ENCODE data around the gene KCNH8.
A peak's percentile ranks its signal among the peaks of the same experiment; 100 is the strongest.

Gene KCNH8

GRCh38 chr3:19148768-19149091 is 420 bp downstream of the KCNH8 start:
- peak overlapping the region; percentile 97 for H3K4me2 ChIP-seq (ENCODE audit: low read length)
- H3F3A ChIP-seq (ENCODE audit: control insufficient read depth, insufficient read depth) = peaks cover 10% of the 10 kb centered on the region; the same call in 1 of the 2 replicates
- no peaks in the 10 kb centered on the region for H3K9me3 ChIP-seq (ENCODE audit: control insufficient read depth, insufficient read depth, low read length)
- peaks cover 3% of the 10 kb centered on the region; the same call in 1 of the 2 replicates for H4K20me1 ChIP-seq (ENCODE audit: control insufficient read depth, insufficient read depth, low read depth, low read length)
- H3K9me2 ChIP-seq (replicated peaks; ENCODE audit: control insufficient read depth, low read length) = no peaks in the 10 kb centered on the region
- peaks cover 24% of the 10 kb centered on the region for H3K4me1 ChIP-seq (ENCODE audit: control insufficient read depth, low read length)
- H3K36me3 ChIP-seq (ENCODE audit: control insufficient read depth, low read length) = no peaks in the 10 kb centered on the region
- no peak for TF ChIP-seq CTCF (IDR thresholded peaks at IDR 0.05; ENCODE audit: low read depth, low read length, poor library complexity, severe bottlenecking)
- no peak for TF ChIP-seq EZH2phosphoT487 (IDR thresholded peaks at IDR 0.05; ENCODE audit: borderline replicate concordance, low read length)
- no peaks in the 10 kb centered on the region for H3K79me2 ChIP-seq (ENCODE audit: control insufficient read depth, low read length)
- peaks cover 30% of the 10 kb centered on the region for H3K27me3 ChIP-seq (ENCODE audit: control insufficient read depth, low read length)
- H3K4me3 ChIP-seq (ENCODE audit: low read length) = peak overlapping the region; percentile 89
- no peak overlapping the region for H3K27ac ChIP-seq (ENCODE audit: low read depth, low read length)

- Histone ChIP-seq H4K20me1 (ENCODE audit: control insufficient read depth, insufficient read depth, low read depth, low read length) (peaks cover 3% of the 10 kb centered on the region; the same call in 1 of the 2 replicates), H3K27me3 (ENCODE audit: control insufficient read depth, low read length) (peaks cover 30% of the 10 kb centered on the region), H3K4me1 (ENCODE audit: control insufficient read depth, low read length) (peaks cover 24% of the 10 kb centered on the region), H3K9me2 (replicated peaks; ENCODE audit: control insufficient read depth, low read length) (no peaks in the 10 kb centered on the region), H3F3A (ENCODE audit: control insufficient read depth, insufficient read depth) (peaks cover 10% of the 10 kb centered on the region; the same call in 1 of the 2 replicates), H3K79me2 (ENCODE audit: control insufficient read depth, low read length) (no peaks in the 10 kb centered on the region), H3K27ac (ENCODE audit: low read depth, low read length) (no peak overlapping the region), H3K4me3 (ENCODE audit: low read length) (no peak overlapping the region), H3K36me3 (ENCODE audit: control insufficient read depth, low read length) (no peaks in the 10 kb centered on the region), H3K9me3 (ENCODE audit: control insufficient read depth, insufficient read depth, low read length) (no peaks in the 10 kb centered on the region), H3K4me2 (ENCODE audit: low read length) (no peak overlapping the region)
- TF ChIP-seq CTCF (IDR thresholded peaks at IDR 0.05; ENCODE audit: low read depth, low read length, poor library complexity, severe bottlenecking) (no peak), EZH2phosphoT487 (IDR thresholded peaks at IDR 0.05; ENCODE audit: borderline replicate concordance, low read length) (no peak)
Measured at GRCh38 chr3:19149368-19149767, 1.1 kb downstream of the KCNH8 start.

- H3K4me1 ChIP-seq (ENCODE audit: control insufficient read depth, low read length) = peaks cover 19% of the 10 kb centered on the region
- H3K79me2 ChIP-seq (ENCODE audit: control insufficient read depth, low read length) = no peaks in the 10 kb centered on the region
- peaks cover 3% of the 10 kb centered on the region; the same call in 1 of the 2 replicates for H4K20me1 ChIP-seq (ENCODE audit: control insufficient read depth, insufficient read depth, low read depth, low read length)
- TF ChIP-seq CTCF (IDR thresholded peaks at IDR 0.05; ENCODE audit: low read depth, low read length, poor library complexity, severe bottlenecking) = no peak
- TF ChIP-seq EZH2phosphoT487 (IDR thresholded peaks at IDR 0.05; ENCODE audit: borderline replicate concordance, low read length) = no peak
- no peaks in the 10 kb centered on the region for H3K9me3 ChIP-seq (ENCODE audit: control insufficient read depth, insufficient read depth, low read length)
- H3K4me3 ChIP-seq (ENCODE audit: low read length) = no peak overlapping the region
- H3K27me3 ChIP-seq (ENCODE audit: control insufficient read depth, low read length) = peaks cover 30% of the 10 kb centered on the region
- H3K9me2 ChIP-seq (replicated peaks; ENCODE audit: control insufficient read depth, low read length) = no peaks in the 10 kb centered on the region
- no peaks in the 10 kb centered on the region for H3K36me3 ChIP-seq (ENCODE audit: control insufficient read depth, low read length)
- H3K27ac ChIP-seq (ENCODE audit: low read depth, low read length) = no peak overlapping the region
- peaks cover 10% of the 10 kb centered on the region; the same call in 1 of the 2 replicates for H3F3A ChIP-seq (ENCODE audit: control insufficient read depth, insufficient read depth)
- no peak overlapping the region for H3K4me2 ChIP-seq (ENCODE audit: low read length)
Measured at GRCh38 chr3:19151171-19151570, 2.9 kb downstream of the KCNH8 start.

Data from DOHH2 (cell line).